ENCODE measurements around the gene BOK.
A peak's percentile ranks its signal among the peaks of the same experiment; 100 is the strongest.

The BOK gene

GRCh38 chr2:241598487-241598886, 39.9 kb downstream of the BOK start:
- DNase-seq (ENCODE audit: low read depth in 2 of 2) = no peak

GRCh38 chr2:241599615-241600014, 41.1 kb downstream of the BOK start:
- no peak for DNase-seq (ENCODE audit: low read depth in 2 of 2)

- no peak for DNase-seq (ENCODE audit: low read depth in 2 of 2)
Measured at GRCh38 chr2:241601841-241602240, 43.3 kb downstream of the BOK start.

GRCh38 chr2:241602720-241603119, 44.2 kb downstream of the BOK start:
- DNase-seq (ENCODE audit: low read depth in 2 of 2) = no peak

- no peak for DNase-seq (ENCODE audit: low read depth in 2 of 2)
Measured at GRCh38 chr2:241603686-241604085, 45.1 kb downstream of the BOK start.

- no peak for DNase-seq (ENCODE audit: low read depth in 2 of 2)
Measured at GRCh38 chr2:241606186-241606585, 47.6 kb downstream of the BOK start.

GRCh38 chr2:241607162-241607885, 48.8 kb downstream of the BOK start:
- no peak for DNase-seq (ENCODE audit: low read depth in 2 of 2)

GRCh38 chr2:241608881-241609280, 50.3 kb downstream of the BOK start:
- DNase-seq (ENCODE audit: low read depth in 2 of 2) = no peak

GRCh38 chr2:241609859-241610793, 51.6 kb downstream of the BOK start:
- DNase-seq (ENCODE audit: low read depth in 2 of 2) = peak; percentile 80 to 86

- DNase-seq (ENCODE audit: low read depth in 2 of 2) = no peak
Measured at GRCh38 chr2:241611062-241611461, 52.5 kb downstream of the BOK start.

- no peak for DNase-seq (ENCODE audit: low read depth in 2 of 2)
Measured at GRCh38 chr2:241612156-241613016, 53.8 kb downstream of the BOK start.

GRCh38 chr2:241613017-241613780, 54.7 kb downstream of the BOK start:
- no peak for DNase-seq (ENCODE audit: low read depth in 2 of 2)

GRCh38 chr2:241615041-241615440, 56.5 kb downstream of the BOK start:
- DNase-seq (ENCODE audit: low read depth in 2 of 2) = no peak

- no peak for DNase-seq (ENCODE audit: low read depth in 2 of 2)
Measured at GRCh38 chr2:241615522-241616052, 57.0 kb downstream of the BOK start.

- no peak for DNase-seq (ENCODE audit: low read depth in 2 of 2)
Measured at GRCh38 chr2:241616168-241617125, 57.9 kb downstream of the BOK start.

- peak in 1 of 2 donors; percentile 16 for DNase-seq (ENCODE audit: low read depth in 2 of 2)
Measured at GRCh38 chr2:241617431-241618154, 59.0 kb downstream of the BOK start.

- DNase-seq (ENCODE audit: low read depth in 2 of 2) = no peak
Measured at GRCh38 chr2:241618296-241618805, 59.8 kb downstream of the BOK start.

GRCh38 chr2:241618829-241619228, 60.3 kb downstream of the BOK start:
- DNase-seq (ENCODE audit: low read depth in 2 of 2) = no peak
